Measurements from ENCODE around the gene TSN. TPM values are rescaled to one million over a fixed set of nuclear protein-coding genes. Genes with fewer than 3 reads are reported as not detected.
A peak's percentile ranks its signal among the peaks of the same experiment; 100 is the strongest.

Gene TSN
- total and polyA plus RNA-seq, 9 of the 15 experiments (the other 6 are each of a cell fraction or from before 2014, with no cell fraction given) = 63.2 to 152 (median 95.2) TPM

GRCh38 chr2:121705958-121706357, 49.5 kb upstream of the TSN start (continued):
- no peak for TF ChIP-seq KLF10 (CRISPR knock-in tag; IDR thresholded peaks at IDR 0.05)

- WGBS (ENCODE audit: insufficient coverage, low coverage, missing lambda C conversion rate) = 26% methylated on average over 9 of the region's 9 CpGs
- in situ Hi-C loops (cut with MboI) (no loop called here), intact Hi-C loops (cut with micrococcal nuclease) (no loop called here)
- Histone ChIP-seq H3K36me3 (ENCODE audit: control insufficient read depth, insufficient read depth, low read length) (no peaks in the 10 kb centered on the region), H3K4me3 (no peak overlapping the region), H3K27ac (ENCODE audit: extremely low read depth, low read depth, low read length) (no peak overlapping the region), H3K9me1 (ENCODE audit: control insufficient read depth, insufficient read depth, low read length) (no peaks in the 10 kb centered on the region), H3K4me1 (replicated peaks in 1 of 2; ENCODE audit: control insufficient read depth in 2 of 2, insufficient read depth in 2 of 2, low read length in 2 of 2) (peaks cover 0 to 3% of the 10 kb centered on the region in 2 experiments; a peak in 2 of 5 replicates), H3K9me3 (replicated peaks; ENCODE audit: control insufficient read depth, insufficient read depth, low read depth, low read length) (no peaks in the 10 kb centered on the region), H3K27me3 (ENCODE audit: control insufficient read depth in 2 of 2, insufficient read depth in 2 of 2, low read length in 2 of 2) (peaks cover 3 to 9% of the 10 kb centered on the region in 2 experiments; a peak in 2 of 5 replicates), H3K9ac (ENCODE audit: insufficient read depth in 1 of 2, low read depth in 2 of 2, low read length in 2 of 2) (no peak overlapping the region), H2AFZ (ENCODE audit: low read depth, low read length) (peak overlapping the region; percentile 19; the same call in 1 of the 2 replicates), H4K20me1 (replicated peaks; ENCODE audit: control insufficient read depth, insufficient read depth, low read length) (no peaks in the 10 kb centered on the region), H3K79me2 (ENCODE audit: control insufficient read depth, insufficient read depth, low read length) (no peaks in the 10 kb centered on the region), H3K4me2 (ENCODE audit: insufficient read depth, low read length) (no peak overlapping the region)
- ChIA-PET CTCF (ENCODE audit: low intra/inter-chr PET ratio) (no interaction called here), POLR2A (interaction anchor here (0.8 kb wide), 1 partner anchor 176 kb away, joined by 3 read pairs; no protein-coding TSS in a partner anchor)
- BruUV-seq (replicated peaks) = no TSS peak
- FAIRE-seq (no peak), DNase-seq (ENCODE audit: extremely low read depth in 1 of 4, low spot score in 3 of 4) (no peak), ATAC-seq (no peak; the same call in 2 of the 3 replicates)
- TF ChIP-seq SRSF7 (optimal IDR thresholded peaks at IDR 0.05; ENCODE audit: low read depth, low read length) (no peak), TGIF2 (CRISPR knock-in tag; IDR thresholded peaks at IDR 0.05) (no peak), TEAD2 (tag; IDR thresholded peaks at IDR 0.05) (no peak), HDAC3 (IDR thresholded peaks at IDR 0.05; ENCODE audit: borderline replicate concordance, partially characterized antibody) (no peak), BHLHE40 (IDR thresholded peaks at IDR 0.05; ENCODE audit: low read length) (no peak), C11orf30 (IDR thresholded peaks at IDR 0.05; ENCODE audit: low read depth) (no peak), POLR2H (tag; IDR thresholded peaks at IDR 0.05; ENCODE audit: low read depth) (no peak), GABPB2 (CRISPR knock-in tag; conservative IDR thresholded peaks at IDR 0.05) (no peak), ZBTB9 (CRISPR knock-in tag; IDR thresholded peaks at IDR 0.05) (no peak), EWSR1 (IDR thresholded peaks at IDR 0.05; ENCODE audit: borderline replicate concordance, low read depth, partially characterized antibody) (no peak), ZNF79 (CRISPR knock-in tag; IDR thresholded peaks at IDR 0.05; ENCODE audit: low read depth) (no peak), RFX1 (IDR thresholded peaks at IDR 0.05) (no peak), DIDO1 (tag; IDR thresholded peaks at IDR 0.05; ENCODE audit: low read depth) (no peak), NFIX (CRISPR knock-in tag; IDR thresholded peaks at IDR 0.05; ENCODE audit: low read depth) (no peak), MTF1 (CRISPR knock-in tag; IDR thresholded peaks at IDR 0.05; ENCODE audit: borderline replicate concordance) (no peak), GTF2F1 (IDR thresholded peaks at IDR 0.05; ENCODE audit: low read depth, low read length) (no peak)
These were observed 48.0 kb upstream of the TSN start for GRCh38 chr2:121707344-121707919.
